ENCODE measurements around the gene TMCO4.

DNA sequence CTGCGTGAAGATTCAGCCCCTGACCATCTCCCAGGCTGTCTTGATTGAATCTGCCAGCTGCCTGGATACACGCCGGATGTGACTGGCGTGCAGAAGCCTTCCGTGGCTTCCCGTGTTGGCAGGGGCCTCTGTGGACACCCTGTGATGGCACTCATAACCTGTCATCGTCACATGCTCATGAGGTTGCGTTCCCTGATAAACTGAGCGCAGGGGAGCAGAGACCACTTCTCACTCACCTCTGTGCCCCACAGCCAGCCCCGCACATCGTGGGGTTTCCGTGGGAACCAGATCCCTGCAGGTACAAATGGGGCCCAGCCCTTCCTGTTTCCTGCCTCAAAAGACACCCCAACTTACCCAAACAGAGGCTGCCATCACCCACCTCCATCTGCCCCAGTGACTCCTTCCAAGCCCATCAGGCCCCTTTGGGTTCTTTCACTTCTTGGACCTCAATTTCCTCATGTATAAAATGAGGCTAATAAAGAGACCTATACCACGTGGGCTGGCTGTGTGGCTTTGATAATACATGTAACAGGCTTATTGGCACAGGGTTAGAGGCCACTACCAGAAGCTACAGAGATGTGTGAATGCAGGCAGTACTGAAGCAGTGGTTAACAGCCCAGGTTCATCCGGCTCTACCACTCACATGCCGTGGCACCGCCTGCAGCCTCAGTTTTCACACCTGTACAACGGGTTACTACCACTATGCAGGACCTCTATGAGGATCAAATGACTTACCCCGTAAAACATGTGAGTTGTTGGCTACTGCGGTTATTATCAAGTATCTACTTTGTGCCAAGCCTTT, 111.5 kb downstream of the TMCO4 start:
- no peak for TF ChIP-seq ARNTL (CRISPR knock-in tag; IDR thresholded peaks at IDR 0.05; ENCODE audit: borderline replicate concordance, low read depth)
- no peak for TF ChIP-seq ZNF565 (CRISPR knock-in tag; conservative IDR thresholded peaks at IDR 0.05; ENCODE audit: low read depth)
- TF ChIP-seq BACH2 (CRISPR knock-in tag; IDR thresholded peaks at IDR 0.05; ENCODE audit: borderline replicate concordance) = no peak
- no peak for TF ChIP-seq ISL1 (CRISPR knock-in tag; IDR thresholded peaks at IDR 0.05)
- TF ChIP-seq, protein P1, sequence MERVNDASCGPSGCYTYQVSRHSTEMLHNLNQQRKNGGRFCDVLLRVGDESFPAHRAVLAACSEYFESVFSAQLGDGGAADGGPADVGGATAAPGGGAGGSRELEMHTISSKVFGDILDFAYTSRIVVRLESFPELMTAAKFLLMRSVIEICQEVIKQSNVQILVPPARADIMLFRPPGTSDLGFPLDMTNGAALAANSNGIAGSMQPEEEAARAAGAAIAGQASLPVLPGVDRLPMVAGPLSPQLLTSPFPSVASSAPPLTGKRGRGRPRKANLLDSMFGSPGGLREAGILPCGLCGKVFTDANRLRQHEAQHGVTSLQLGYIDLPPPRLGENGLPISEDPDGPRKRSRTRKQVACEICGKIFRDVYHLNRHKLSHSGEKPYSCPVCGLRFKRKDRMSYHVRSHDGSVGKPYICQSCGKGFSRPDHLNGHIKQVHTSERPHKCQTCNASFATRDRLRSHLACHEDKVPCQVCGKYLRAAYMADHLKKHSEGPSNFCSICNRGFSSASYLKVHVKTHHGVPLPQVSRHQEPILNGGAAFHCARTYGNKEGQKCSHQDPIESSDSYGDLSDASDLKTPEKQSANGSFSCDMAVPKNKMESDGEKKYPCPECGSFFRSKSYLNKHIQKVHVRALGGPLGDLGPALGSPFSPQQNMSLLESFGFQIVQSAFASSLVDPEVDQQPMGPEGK (CRISPR knock-in tag; IDR thresholded peaks at IDR 0.05; ENCODE audit: borderline replicate concordance) = no peak
- TF ChIP-seq, protein P2, sequence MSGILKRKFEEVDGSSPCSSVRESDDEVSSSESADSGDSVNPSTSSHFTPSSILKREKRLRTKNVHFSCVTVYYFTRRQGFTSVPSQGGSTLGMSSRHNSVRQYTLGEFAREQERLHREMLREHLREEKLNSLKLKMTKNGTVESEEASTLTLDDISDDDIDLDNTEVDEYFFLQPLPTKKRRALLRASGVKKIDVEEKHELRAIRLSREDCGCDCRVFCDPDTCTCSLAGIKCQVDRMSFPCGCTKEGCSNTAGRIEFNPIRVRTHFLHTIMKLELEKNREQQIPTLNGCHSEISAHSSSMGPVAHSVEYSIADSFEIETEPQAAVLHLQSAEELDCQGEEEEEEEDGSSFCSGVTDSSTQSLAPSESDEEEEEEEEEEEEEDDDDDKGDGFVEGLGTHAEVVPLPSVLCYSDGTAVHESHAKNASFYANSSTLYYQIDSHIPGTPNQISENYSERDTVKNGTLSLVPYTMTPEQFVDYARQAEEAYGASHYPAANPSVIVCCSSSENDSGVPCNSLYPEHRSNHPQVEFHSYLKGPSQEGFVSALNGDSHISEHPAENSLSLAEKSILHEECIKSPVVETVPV (CRISPR knock-in tag; IDR thresholded peaks at IDR 0.05) = no peak
- no peak for TF ChIP-seq TOX (CRISPR knock-in tag; IDR thresholded peaks at IDR 0.05; ENCODE audit: borderline replicate concordance)
- TF ChIP-seq, protein P3, sequence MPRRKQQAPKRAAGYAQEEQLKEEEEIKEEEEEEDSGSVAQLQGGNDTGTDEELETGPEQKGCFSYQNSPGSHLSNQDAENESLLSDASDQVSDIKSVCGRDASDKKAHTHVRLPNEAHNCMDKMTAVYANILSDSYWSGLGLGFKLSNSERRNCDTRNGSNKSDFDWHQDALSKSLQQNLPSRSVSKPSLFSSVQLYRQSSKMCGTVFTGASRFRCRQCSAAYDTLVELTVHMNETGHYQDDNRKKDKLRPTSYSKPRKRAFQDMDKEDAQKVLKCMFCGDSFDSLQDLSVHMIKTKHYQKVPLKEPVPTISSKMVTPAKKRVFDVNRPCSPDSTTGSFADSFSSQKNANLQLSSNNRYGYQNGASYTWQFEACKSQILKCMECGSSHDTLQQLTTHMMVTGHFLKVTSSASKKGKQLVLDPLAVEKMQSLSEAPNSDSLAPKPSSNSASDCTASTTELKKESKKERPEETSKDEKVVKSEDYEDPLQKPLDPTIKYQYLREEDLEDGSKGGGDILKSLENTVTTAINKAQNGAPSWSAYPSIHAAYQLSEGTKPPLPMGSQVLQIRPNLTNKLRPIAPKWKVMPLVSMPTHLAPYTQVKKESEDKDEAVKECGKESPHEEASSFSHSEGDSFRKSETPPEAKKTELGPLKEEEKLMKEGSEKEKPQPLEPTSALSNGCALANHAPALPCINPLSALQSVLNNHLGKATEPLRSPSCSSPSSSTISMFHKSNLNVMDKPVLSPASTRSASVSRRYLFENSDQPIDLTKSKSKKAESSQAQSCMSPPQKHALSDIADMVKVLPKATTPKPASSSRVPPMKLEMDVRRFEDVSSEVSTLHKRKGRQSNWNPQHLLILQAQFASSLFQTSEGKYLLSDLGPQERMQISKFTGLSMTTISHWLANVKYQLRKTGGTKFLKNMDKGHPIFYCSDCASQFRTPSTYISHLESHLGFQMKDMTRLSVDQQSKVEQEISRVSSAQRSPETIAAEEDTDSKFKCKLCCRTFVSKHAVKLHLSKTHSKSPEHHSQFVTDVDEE (CRISPR knock-in tag; IDR thresholded peaks at IDR 0.05) = no peak
- TF ChIP-seq RARB (CRISPR knock-in tag; IDR thresholded peaks at IDR 0.05) = no peak
- no peak for TF ChIP-seq GLIS3 (CRISPR knock-in tag; IDR thresholded peaks at IDR 0.05)
- no peak for TF ChIP-seq ZFP3 (CRISPR knock-in tag; IDR thresholded peaks at IDR 0.05)
- no peak for TF ChIP-seq TCF4 (CRISPR knock-in tag; IDR thresholded peaks at IDR 0.05; ENCODE audit: borderline replicate concordance)
- TF ChIP-seq ZNF8 (CRISPR knock-in tag; IDR thresholded peaks at IDR 0.05) = no peak
- TF ChIP-seq, protein P4, sequence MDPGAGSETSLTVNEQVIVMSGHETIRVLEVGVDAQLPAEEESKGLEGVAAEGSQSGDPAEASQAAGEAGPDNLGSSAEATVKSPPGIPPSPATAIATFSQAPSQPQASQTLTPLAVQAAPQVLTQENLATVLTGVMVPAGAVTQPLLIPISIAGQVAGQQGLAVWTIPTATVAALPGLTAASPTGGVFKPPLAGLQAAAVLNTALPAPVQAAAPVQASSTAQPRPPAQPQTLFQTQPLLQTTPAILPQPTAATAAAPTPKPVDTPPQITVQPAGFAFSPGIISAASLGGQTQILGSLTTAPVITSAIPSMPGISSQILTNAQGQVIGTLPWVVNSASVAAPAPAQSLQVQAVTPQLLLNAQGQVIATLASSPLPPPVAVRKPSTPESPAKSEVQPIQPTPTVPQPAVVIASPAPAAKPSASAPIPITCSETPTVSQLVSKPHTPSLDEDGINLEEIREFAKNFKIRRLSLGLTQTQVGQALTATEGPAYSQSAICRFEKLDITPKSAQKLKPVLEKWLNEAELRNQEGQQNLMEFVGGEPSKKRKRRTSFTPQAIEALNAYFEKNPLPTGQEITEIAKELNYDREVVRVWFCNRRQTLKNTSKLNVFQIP (CRISPR knock-in tag; IDR thresholded peaks at IDR 0.05; ENCODE audit: borderline replicate concordance, low read depth) = no peak
